ENCODE data around the gene MTUS2.
"Not testable (repeated sequence)": the region's sequence is repeated elsewhere in the genome, so short reads cannot be mapped to it uniquely, and the experiment has no call there.

Gene MTUS2

DNA sequence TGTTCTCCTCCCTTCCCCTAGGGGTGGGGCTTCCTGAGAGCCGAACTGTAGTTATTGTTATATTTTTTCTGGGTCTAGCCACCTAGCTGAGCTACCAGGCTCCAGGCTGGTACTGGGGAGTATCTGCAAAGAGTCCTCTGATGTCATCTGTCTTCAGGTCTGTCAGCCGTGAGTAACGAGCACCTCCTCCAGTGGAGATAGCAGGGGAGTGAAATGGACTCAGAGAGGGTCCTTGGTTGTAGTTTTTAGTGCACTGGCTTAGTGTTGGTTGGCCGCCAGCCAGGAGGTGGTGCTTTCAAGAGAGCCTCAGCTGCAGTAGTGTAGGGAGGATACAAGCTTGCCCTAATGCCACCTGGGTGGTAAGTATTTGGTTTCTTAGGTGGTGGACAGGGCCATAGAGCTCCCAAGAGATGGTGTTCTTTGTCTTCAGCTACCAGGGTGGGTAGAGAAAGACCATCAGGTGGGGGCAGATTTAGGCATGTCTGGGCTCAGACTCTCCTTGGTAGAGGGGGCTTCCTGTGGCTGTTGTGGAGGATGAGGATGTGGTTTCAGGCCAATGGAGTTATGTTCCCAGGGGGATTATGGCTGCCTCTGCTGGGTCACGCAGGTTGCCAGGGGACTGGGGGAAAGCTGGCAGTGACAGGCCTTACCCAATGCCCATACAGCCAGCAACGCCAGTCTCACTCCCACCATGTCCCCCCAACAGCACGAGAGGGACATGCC lies 525.9 kb downstream of the MTUS2 start:
- not testable (repeated sequence) for DNase-seq

DNA sequence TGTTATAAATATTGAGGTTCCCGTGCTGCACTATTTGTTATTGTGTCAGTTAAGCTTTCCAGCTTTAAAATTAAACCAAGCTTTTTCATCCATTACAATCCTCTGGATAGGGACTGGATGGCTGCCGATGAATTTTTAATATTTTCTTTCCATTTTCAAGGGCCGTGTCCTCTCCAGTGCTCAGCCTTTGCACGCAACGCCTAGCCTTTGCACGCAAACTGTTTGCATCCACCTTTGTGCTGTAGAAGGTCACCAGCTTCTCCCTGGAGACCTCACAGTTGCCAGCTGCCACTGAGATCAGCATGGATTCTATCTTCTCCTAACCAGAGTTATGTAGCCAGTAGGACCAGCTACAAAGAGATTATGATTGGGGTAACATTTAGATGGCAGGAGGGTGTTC lies 534.9 kb downstream of the MTUS2 start:
- no peak for DNase-seq

- no peak for DNase-seq
These were observed 539.0 kb downstream of the MTUS2 start for GRCh38 chr13:29359181-29359580.

- no peak for DNase-seq
These were observed 541.6 kb downstream of the MTUS2 start for GRCh38 chr13:29361716-29362115.

DNA sequence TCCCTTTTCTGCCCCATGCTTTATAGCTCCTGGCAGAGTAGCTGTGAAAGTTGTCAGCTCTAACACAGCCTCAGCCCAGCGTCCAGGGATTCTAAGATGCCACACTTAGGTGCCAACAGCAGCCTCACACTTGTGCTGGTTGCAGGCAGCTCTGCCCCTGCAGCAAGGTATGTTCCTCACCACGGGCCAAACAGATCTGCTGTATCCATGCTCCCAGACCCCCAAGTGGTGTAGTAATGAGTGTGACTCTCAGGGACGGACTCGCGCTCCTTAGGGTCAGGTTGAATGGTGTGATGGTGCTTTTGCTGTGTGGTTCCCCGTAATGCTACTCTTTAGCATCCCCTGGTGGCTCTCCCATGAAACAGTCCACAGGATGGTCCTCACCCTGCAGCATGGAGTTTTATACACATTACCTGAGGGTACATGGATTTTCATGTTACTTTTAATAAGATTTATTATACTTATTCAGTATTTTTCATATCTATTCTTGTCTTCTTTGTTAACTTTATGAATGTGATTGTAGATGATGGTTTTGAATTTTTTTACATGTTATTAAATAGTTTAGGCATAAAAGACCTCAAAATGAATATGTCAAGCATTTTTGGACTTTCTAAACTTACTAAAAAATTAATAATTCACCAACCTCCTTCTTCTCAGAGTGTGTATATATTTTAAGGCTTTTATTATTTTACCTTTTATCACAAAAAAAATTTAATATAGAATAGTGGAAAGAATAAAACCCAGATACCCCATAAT lies 542.9 kb downstream of the MTUS2 start:
- DNase-seq = peak; percentile 4

- peak; percentile 22 for DNase-seq
These were observed 549.1 kb downstream of the MTUS2 start for GRCh38 chr13:29369060-29369743.

DNA sequence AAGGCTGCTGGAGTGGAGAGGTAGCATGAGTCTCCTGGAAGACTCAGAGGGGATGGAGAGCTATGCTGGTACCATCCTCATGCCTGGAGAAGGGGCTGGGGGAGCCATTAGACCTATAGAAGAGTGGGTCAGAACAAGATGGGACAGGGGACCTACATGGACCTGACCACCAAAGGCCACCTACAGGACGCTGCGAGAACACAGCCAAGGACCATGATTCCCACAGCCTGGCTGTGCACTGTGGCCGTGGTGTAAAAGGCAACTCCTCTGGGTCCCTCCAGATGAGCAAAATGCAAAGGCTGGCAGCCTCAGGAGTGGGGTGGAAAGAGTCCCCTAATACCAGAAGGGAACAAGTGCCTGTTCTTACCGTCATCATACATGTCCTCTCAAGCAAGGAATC lies 559.1 kb downstream of the MTUS2 start:
- no peak for DNase-seq

DNA sequence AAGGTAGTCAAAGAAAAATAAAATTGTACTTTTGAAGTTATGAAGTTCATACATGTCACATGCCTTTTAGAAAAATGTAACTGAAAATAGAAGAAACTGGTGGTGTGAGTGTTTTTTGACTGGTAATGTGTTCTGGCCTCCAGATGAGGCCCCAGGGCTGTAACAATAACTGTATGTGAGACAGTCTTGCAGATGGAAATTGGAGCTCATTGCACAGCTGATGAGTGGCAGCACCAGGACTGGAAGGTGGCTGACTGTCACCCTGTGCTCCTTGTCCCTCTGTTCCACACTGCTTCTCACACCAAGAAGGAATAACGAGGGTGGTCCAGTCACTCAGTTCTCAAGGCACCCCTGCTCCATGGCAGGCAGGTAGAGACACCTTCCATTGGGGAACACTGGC lies 559.7 kb downstream of the MTUS2 start:
- DNase-seq = no peak

GRCh38 chr13:29382021-29382420 lies 561.9 kb downstream of the MTUS2 start:
- no peak for DNase-seq

DNA sequence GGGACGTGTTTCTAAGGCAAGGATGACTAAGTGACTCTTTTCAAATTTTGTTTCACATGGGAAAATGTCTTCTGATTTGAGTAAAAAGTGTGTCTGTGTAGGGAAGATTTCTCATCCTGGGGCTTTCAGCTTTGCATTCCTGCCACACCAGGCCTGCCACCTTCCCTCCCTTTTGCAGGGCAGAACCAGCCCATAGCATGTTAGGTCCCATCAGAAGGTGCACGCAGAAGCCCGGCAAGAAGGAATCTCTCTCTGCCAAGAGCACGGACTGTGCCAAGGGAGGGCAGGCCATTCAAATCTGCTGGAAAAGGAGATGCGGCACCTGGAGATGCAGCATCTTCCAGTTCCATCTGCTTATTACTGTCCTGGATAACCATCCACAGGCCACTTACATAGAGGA lies 563.3 kb downstream of the MTUS2 start:
- no peak for DNase-seq

DNA sequence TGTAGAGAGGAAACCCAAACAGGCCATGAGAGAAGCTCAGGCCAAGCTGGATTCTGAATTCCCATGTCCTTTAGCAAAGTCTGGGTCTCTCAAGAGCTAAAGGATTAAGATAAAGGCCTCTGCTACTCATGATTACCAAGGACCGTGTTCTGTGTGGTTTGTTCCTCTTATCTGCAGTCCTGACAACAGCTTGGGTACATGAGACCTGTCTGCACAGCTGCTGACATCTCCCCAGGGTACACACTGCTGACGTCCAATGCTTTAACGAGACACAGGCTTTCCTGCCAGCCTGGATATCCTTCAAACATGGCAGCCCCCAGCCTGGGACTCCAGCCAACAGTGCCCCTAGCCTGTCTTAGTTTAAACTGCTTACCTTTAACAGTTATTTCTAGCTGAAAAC lies 564.3 kb downstream of the MTUS2 start:
- no peak for DNase-seq

GRCh38 chr13:29384871-29385270 lies 564.7 kb downstream of the MTUS2 start:
- no peak for DNase-seq

DNA sequence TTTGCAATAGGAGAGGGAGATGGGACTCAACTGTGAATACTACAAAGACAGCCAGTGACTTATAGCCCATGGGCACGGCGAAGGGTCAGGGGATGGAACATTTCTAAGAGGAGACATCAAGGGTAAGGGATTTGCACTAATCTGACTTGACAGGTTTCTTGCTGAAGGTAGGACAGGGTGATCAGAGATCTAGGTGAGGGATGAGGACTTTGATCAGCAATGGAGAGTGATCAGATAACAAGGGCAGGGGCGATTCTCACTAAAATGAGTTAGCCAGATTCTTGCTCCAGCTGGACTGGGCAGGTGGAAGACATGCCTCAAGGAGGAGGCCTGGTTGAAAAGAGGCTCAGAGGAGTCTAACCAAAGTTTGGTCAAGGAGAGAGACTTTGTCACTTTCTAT lies 566.1 kb downstream of the MTUS2 start:
- DNase-seq = no peak

DNA sequence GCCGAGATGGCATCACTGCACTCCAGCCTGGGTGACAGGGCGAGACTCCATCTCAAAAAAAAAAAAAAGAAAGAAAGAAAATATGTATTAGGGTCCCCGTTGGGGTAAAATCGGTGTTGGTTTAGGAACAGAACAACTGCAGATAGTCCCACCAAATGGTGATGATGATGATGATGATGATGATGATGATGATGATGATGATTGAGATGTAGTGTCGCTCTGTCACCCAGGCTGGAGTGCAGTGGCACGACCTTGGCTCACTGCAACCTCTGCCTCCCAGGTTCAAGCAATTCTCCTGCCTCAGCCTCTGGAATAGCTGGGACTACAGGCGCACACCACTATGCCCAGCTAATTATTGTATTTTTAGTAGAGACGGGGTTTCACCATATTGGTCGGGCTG lies 570.5 kb downstream of the MTUS2 start:
- not testable (repeated sequence) for DNase-seq

- no peak for DNase-seq
These were observed 576.3 kb downstream of the MTUS2 start for GRCh38 chr13:29396446-29396845.

- DNase-seq = no peak
These were observed 577.1 kb downstream of the MTUS2 start for GRCh38 chr13:29397265-29397664.

DNA sequence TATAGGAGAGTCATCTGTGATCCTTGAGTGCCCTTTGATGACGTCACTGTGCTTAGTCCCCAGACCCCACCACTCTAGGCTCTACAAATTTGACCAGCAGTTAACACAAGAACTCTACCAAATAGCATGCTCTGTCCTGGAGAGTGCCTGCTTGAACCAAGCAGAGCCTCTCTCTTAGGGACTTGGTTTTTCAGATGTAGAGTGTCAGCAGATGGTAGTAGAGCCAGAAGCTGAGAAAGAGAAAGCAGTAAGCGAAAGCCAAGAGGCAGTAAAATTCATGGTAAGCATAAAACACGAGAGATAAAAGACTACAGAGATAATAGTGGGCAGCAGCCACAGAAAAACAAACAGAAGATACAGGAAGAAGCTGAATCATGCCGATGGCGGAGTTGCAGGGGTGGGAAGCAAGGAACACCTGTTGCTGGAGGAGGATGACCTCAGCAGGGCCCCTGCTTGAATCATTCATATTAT lies 582.1 kb downstream of the MTUS2 start:
- no peak for DNase-seq

DNA sequence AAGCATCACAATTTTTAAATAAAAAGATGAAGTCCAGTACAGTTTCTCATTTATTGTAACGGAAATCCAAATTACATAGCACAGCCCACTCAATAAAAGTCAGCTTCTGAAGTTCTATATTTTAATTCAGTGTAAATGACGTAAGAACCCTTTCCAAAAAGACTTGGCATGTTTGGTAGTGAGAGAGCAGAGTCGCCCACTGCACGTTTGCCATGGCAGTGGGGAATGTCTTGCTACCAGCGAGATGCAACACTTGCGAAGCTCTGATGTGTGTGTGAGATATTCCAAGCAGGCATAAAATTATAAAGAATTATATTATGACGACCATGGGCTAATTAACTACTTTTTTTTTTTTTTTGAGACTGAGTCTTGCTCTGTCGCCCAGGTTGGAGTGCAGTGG lies 585.3 kb downstream of the MTUS2 start:
- DNase-seq = no peak

DNA sequence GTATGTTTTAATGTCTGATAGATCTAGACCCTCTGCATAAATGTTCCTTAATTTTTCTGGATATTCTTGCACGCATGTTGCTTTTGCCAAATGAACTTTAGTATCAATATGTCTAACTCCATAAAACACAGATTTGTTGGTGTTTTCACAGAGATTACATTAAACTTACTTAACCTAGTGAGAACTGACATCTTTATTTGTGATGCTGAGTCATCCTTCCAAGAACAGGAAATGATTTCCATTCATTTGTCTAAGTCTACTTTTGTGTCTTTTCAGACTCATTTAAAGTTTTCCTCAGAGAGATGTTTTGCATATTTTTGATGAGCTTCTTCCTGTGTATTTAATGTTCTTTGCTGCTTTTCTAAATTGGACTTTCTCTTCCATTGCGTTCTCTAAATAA lies 591.3 kb downstream of the MTUS2 start:
- no peak for DNase-seq

- no peak for DNase-seq
These were observed 597.9 kb downstream of the MTUS2 start for GRCh38 chr13:29418026-29418425.

GRCh38 chr13:29421118-29421517 lies 601.0 kb downstream of the MTUS2 start:
- no peak for DNase-seq

DNA sequence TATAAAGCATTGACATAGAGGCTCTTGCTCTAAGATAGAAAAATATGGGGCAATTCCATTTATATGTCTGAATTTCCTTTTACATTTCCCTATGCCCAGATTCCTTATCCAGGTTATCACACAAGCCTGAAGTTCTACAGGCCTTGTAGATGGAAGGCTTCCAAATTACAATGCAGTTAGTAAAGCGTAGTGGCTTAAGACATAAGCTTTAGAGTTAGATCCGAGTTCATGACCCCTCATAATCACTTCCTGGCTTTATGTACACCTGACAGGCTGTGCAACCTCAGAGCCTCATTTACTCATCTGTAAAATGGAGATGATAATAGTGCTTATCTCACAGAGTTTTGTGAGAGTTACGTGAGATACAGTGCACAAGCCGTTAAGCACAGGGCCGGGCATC lies 601.9 kb downstream of the MTUS2 start:
- no peak for DNase-seq

DNA sequence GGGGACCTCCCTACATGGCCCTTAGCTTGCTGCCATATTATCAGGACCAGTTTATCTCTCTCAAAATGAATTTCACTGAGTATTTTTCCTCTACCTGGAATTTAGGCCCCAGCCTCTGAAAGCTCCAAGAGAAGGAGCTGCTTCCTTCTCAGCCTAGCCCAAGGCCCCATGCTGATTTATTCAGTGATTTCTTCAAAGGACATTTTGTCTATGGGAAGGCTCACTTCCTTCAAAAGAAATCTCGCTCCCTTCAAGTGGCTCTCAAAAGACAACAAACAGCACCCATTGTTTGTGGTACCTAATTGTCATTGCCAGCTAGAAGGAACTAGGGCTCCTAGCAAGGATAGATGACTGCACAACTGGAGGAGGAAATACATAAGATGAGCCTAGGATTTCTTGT lies 602.9 kb downstream of the MTUS2 start:
- DNase-seq = no peak

DNA sequence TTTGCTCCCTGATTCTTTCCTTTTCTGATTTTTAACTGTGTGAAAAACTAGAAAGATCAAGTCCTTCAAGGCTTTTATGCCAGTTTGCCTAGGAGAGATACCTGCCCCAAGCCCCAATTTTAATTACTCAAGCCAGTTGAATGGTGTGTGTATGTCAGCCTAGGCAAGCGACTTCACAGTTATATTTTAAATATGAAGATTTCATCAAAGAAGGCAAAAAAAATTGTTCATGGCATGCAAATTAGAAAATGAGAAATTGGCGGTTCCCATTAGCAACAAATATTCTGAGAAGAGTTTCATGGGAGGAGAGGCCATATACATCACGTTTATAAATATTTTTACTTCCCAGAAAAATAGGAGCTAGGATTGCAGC lies 607.8 kb downstream of the MTUS2 start:
- DNase-seq = no peak

Data from NCI-H1048 (cell line).